GM12878 (cell line): ENCODE data around the gene RCN1. TPM values are rescaled to one million over a fixed set of nuclear protein-coding genes. Genes with fewer than 3 reads are reported as not detected.

Experiments used
- ATAC-seq: fragments of 200-7000 bp; cut with Tn5 transposase; 3 replicates; pipeline ENCODE4 v1.9.1; 2020; ENCODE audit warnings: mild to moderate bottlenecking, moderate library complexity
- BruUV-seq: library from RNA; stranded (reverse); fragments of 400-500 nt; replicated peaks from 2 replicates; lab custom pipeline; 2021; lab: Mats Ljungman, UMichigan
- CTCF ChIA-PET: fragments of 300-600 bp; sonication (Branson Sonifier 250); formaldehyde crosslinking; extraction: SDS; loops from one replicate; lab custom pipeline; 2021; ENCODE audit warnings: inconsistent platforms; lab: Yijun Ruan, JAX
- POLR2A ChIA-PET: fragments of 350-600 bp; formaldehyde crosslinking; extraction: SDS; loops from one replicate; lab custom pipeline; 2021; ENCODE audit warnings: inconsistent platforms; lab: Charles Lee
- RAD21 ChIA-PET: fragments of 300-600 bp; sonication (Branson Sonifier 250); formaldehyde crosslinking; loops from one replicate; lab custom pipeline; 2023; ENCODE audit warnings: antibody characterized with exemption; ENCODE audit not compliant: unreplicated experiment; lab: Charles Lee
- SMC1A ChIA-PET: fragments of 300-600 bp; sonication (Branson Sonifier 250); formaldehyde crosslinking; loops from one replicate; lab custom pipeline; 2023; ENCODE audit not compliant: unreplicated experiment, uncharacterized antibody; lab: Charles Lee
- DNase-seq: peaks from one replicate; pipeline ENCODE4 v3.0.0-alpha.2; 2011; ENCODE audit warnings: low read depth, low spot score
- FAIRE-seq: peaks from 3 replicates; lab custom pipeline; 2011; peaks lifted over from hg19 to GRCh38; lab: Jason Lieb, UNC
- H2AFZ ChIP-seq: 2 replicates; pipeline ENCODE4 v1.6.0; 2011; ENCODE audit warnings: low read depth, low read length, control low read depth; ENCODE audit not compliant: control insufficient read depth
- H3K27ac ChIP-seq: 2 replicates; pipeline ENCODE4 v1.5.1; 2011; ENCODE audit warnings: control low read depth; ENCODE audit not compliant: control insufficient read depth, insufficient read depth
- H3K27me3 ChIP-seq, 2 experiments: replicated peaks in 1 of 2; 2 replicates each; pipeline versions ENCODE4 v1.6.0 to v1.6.1; 2011; ENCODE audit warnings: low read length in 1 of 2; ENCODE audit not compliant: control insufficient read depth in 2 of 2, insufficient read depth in 2 of 2
- H3K36me3 ChIP-seq, 2 experiments: 2 replicates each; pipeline ENCODE4 v1.5.1; 2011; ENCODE audit warnings: low read length in 1 of 2; ENCODE audit not compliant: control insufficient read depth in 2 of 2, insufficient read depth in 2 of 2
- H3K4me1 ChIP-seq: 2 replicates; pipeline ENCODE4 v1.6.1; 2011; ENCODE audit warnings: mild to moderate bottlenecking, low read length, moderate library complexity, mixed read lengths; ENCODE audit not compliant: control insufficient read depth, insufficient read depth
- H3K4me2 ChIP-seq: 2 replicates; pipeline ENCODE4 v1.6.0; 2011; ENCODE audit warnings: control low read depth; ENCODE audit not compliant: control insufficient read depth, insufficient read depth
- H3K4me3 ChIP-seq: fragments of 200-600 bp; sonication (generic); 2 replicates; pipeline ENCODE4 v1.5.1; 2016
- H3K79me2 ChIP-seq: 2 replicates; pipeline ENCODE4 v1.6.0; 2011; ENCODE audit warnings: low read length; ENCODE audit not compliant: control insufficient read depth, insufficient read depth
- H3K9ac ChIP-seq: 2 replicates; pipeline ENCODE4 v1.8.0; 2011; ENCODE audit warnings: low read length, control low read depth, mixed read lengths; ENCODE audit not compliant: control insufficient read depth, insufficient read depth
- H3K9me3 ChIP-seq: replicated peaks from 3 replicates; pipeline ENCODE4 v1.5.1; 2011; ENCODE audit warnings: mild to moderate bottlenecking, low read length; ENCODE audit not compliant: control insufficient read depth, insufficient read depth
- H4K20me1 ChIP-seq: 2 replicates; pipeline ENCODE4 v1.6.0; 2011; ENCODE audit not compliant: control insufficient read depth, insufficient read depth
- CBX3 ChIP-seq: fragments of 200-600 bp; sonication (generic); IDR thresholded peaks from 2 replicates; pipeline ENCODE4 v1.6.1; 2016; ENCODE audit warnings: low read depth, borderline replicate concordance
- EED ChIP-seq: sonication (generic); IDR thresholded peaks from 2 replicates; pipeline ENCODE4 v1.6.1; 2016; ENCODE audit warnings: antibody characterized with exemption, low read depth
- EGR1 ChIP-seq, 2 experiments: IDR thresholded peaks; 1 replicate in 1 of 2; 2 replicates in 1 of 2; pipeline ENCODE4 v1.6.1; 2011 to 2012; ENCODE audit warnings: low read depth in 2 of 2, low read length in 2 of 2, borderline replicate concordance in 1 of 2, mild to moderate bottlenecking in 1 of 2, moderate library complexity in 1 of 2
- EP300 ChIP-seq, 2 experiments: fragments of 150-350 bp in 1 of 2; IDR thresholded peaks; 2 replicates each; pipeline ENCODE4 v1.6.1; 2011 to 2012; ENCODE audit warnings: low read depth in 2 of 2, low read length in 2 of 2, borderline replicate concordance in 1 of 2, improper control_type of control experiment in 1 of 2, inconsistent platforms in 1 of 2; ENCODE audit not compliant: control insufficient read depth in 1 of 2
- HDAC6 ChIP-seq: fragments of 200-600 bp; sonication (generic); IDR thresholded peaks from one replicate; pipeline ENCODE4 v1.8.0; 2017; ENCODE audit warnings: antibody characterized with exemption; ENCODE audit not compliant: unreplicated experiment
- NR2C2 ChIP-seq: IDR thresholded peaks from 2 replicates; pipeline ENCODE4 v1.6.1; 2011; ENCODE audit warnings: borderline replicate concordance, low read depth; ENCODE audit not compliant: control insufficient read depth, insufficient read length
- NR2F1 ChIP-seq: fragments of 450-650 bp; conservative IDR thresholded peaks from 2 replicates; pipeline ENCODE4 v1.6.1; 2017; ENCODE audit warnings: mild to moderate bottlenecking
- SREBF1 ChIP-seq: IDR thresholded peaks from 2 replicates; pipeline ENCODE4 v1.6.1; 2012; ENCODE audit warnings: mild to moderate bottlenecking, low read length
- SUPT20H ChIP-seq: IDR thresholded peaks from 2 replicates; pipeline ENCODE4 v1.6.1; 2011; ENCODE audit warnings: low read depth, mild to moderate bottlenecking, low read length, moderate library complexity, borderline replicate concordance; ENCODE audit not compliant: control insufficient read depth
- TCF12 ChIP-seq: IDR thresholded peaks from 2 replicates; pipeline ENCODE4 v1.6.1; 2011; ENCODE audit warnings: low read depth, mild to moderate bottlenecking, low read length
- TCF3 ChIP-seq: IDR thresholded peaks from 2 replicates; pipeline ENCODE4 v1.6.1; 2012; ENCODE audit warnings: low read depth, mild to moderate bottlenecking, low read length, borderline replicate concordance; ENCODE audit not compliant: insufficient read depth
- ZNF207 ChIP-seq: fragments of 450-650 bp; IDR thresholded peaks from 2 replicates; pipeline ENCODE4 v1.6.1; 2014; ENCODE audit warnings: antibody characterized with exemption, mild to moderate bottlenecking, borderline replicate concordance
- WGBS: methylation state at CpG from one replicate; pipeline ENCODE4 v1.1.6; 2016; ENCODE audit warnings: low lambda C conversion rate; ENCODE audit not compliant: insufficient replicate concordance, insufficient coverage; ENCODE audit errors: missing lambda C conversion rate; 5-methylcytosine and 5-hydroxymethylcytosine counted together
- in situ Hi-C: fragments of 300-500 bp; cut with MboI; formaldehyde crosslinking; loops from 9 replicates; pipeline ENCODE4 v1.14.3; 2018; ENCODE audit warnings: mixed read lengths
- intact Hi-C: fragments of 100-400 bp; cut with micrococcal nuclease; formaldehyde crosslinking; loops from one replicate; pipeline ENCODE4 v1.14.2; 2022; ENCODE audit not compliant: unreplicated experiment
- polyA plus RNA-seq, 11 experiments: library from polyadenylated mRNA; depleted of rRNA in 4 of 11; unstranded in 6 of 11; stranded (reverse) in 5 of 11; fragments of >200 nt; fragmentation: Nextera tagmentation in 4 of 11; fragmentation: Illumina TruSeq in 1 of 11; extraction: Ambion mirVana in 4 of 11; extraction: Trizol in 1 of 11; gene quantifications; 1 replicate in 1 of 11; 2 replicates in 10 of 11; pipeline versions ENCODE4 v1.2.1 to v1.2.3, GENCODE V29; 2011 to 2016; ENCODE audit warnings: inconsistent platforms in 2 of 11, missing spikeins in 2 of 11, low read depth in 1 of 11
- total RNA-seq, 4 experiments: library from RNA; depleted of rRNA in 3 of 4; stranded (reverse); fragments of >200 nt in 3 of 4; fragmentation: Illumina TruSeq in 1 of 4; extraction: Trizol in 1 of 4; gene quantifications; 2 replicates each; pipeline versions ENCODE4 v1.2.1 to v1.2.3, GENCODE V29; 2013 to 2021
- TF ChIP-seq, protein P1 (sequence below): fragments of 450-650 bp; IDR thresholded peaks from 2 replicates; pipeline ENCODE4 v1.6.1; 2017; ENCODE audit warnings: mild to moderate bottlenecking
- TF ChIP-seq, protein P2 (sequence below): fragments of 450-650 bp; IDR thresholded peaks from 2 replicates; pipeline ENCODE4 v1.6.1; 2016; ENCODE audit warnings: mild to moderate bottlenecking, moderate library complexity, borderline replicate concordance
- TF ChIP-seq, protein P3 (sequence below): fragments of 150-350 bp; IDR thresholded peaks from 2 replicates; pipeline ENCODE4 v1.6.1; 2014; ENCODE audit warnings: mild to moderate bottlenecking, low read depth, low read length

Gene RCN1
- total and polyA plus RNA-seq, 10 of the 15 experiments (the other 5 are each of a cell fraction or from before 2014, with no cell fraction given), result 17.6 to 76.7 (median 56.4) TPM

DNA sequence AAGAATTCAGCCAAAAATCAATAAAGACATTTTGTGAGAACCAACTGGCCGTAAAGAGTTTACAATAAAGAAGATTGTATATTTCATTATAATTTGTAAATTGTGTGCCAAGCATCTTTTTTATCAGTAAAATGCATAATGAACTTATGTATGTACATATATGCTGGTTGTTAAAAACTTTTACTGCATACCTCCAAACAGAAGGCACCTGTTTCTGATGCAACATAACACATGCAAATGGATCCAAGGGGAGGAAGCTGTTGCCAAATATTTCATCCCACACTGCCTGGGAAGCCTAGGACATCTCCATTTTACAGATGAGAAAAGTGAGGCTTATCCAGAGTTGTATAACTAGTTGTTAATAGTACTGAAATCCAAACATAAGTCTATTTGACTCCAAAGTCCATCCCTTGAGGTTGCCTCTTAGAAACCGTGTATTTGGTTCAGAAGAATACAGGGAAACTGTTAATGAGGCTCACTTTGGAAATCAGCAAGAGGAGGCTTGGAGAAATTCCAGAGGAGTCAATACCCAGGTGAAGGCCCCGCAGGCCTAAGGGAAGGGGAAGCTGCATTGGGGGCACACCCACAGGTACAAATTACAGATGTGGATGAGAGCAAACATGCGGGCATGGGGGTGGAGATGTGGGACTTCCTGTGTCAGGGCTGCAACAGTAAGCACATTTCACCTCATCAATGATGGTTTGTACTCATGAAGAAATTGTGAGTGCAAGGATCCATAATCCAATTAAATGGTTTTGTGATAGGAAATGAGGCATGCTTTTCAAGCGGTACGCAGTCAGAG is 51.1 kb downstream of the RCN1 start:
- POLR2A ChIA-PET, result no interaction called here
- Histone ChIP-seq H3K36me3 (no peaks in the 10 kb centered on the region), H3K9ac (no peak overlapping the region), H3K27ac (no peak overlapping the region), H2AFZ (no peak overlapping the region), H3K4me1 (no peaks in the 10 kb centered on the region), H3K4me3 (no peak overlapping the region), H3K27me3 (no peaks in the 10 kb centered on the region), H3K4me2 (no peak overlapping the region), H3K9me3 (peaks cover 2% of the 10 kb centered on the region; the same call in 1 of the 3 replicates), H4K20me1 (no peaks in the 10 kb centered on the region), H3K79me2 (no peaks in the 10 kb centered on the region)
- WGBS, result 56% methylated on average over 6 of the region's 6 CpGs
- RAD21 ChIA-PET, result no interaction called here
- intact Hi-C loops (no loop called here), in situ Hi-C loops (no loop called here)
- CTCF ChIA-PET, result interaction anchor here (0.9 kb wide), 1 partner anchor 14 kb away, joined by 3 read pairs; no protein-coding TSS in a partner anchor
- no TSS peak for BruUV-seq
- SMC1A ChIA-PET, result interaction anchor here (1.0 kb wide), 1 partner anchor 36 kb away, joined by 3 read pairs; no protein-coding TSS in a partner anchor
- no peak for ATAC-seq
- no peak for DNase-seq
- FAIRE-seq, result no peak
- TF ChIP-seq EP300 (IDR thresholded peaks at IDR 0.05; ENCODE audit: borderline replicate concordance in 1 of 2, control insufficient read depth in 1 of 2, low read depth in 2 of 2, low read length in 2 of 2), result no peak
- TF ChIP-seq ZNF207, result no peak
- TF ChIP-seq, protein P1, sequence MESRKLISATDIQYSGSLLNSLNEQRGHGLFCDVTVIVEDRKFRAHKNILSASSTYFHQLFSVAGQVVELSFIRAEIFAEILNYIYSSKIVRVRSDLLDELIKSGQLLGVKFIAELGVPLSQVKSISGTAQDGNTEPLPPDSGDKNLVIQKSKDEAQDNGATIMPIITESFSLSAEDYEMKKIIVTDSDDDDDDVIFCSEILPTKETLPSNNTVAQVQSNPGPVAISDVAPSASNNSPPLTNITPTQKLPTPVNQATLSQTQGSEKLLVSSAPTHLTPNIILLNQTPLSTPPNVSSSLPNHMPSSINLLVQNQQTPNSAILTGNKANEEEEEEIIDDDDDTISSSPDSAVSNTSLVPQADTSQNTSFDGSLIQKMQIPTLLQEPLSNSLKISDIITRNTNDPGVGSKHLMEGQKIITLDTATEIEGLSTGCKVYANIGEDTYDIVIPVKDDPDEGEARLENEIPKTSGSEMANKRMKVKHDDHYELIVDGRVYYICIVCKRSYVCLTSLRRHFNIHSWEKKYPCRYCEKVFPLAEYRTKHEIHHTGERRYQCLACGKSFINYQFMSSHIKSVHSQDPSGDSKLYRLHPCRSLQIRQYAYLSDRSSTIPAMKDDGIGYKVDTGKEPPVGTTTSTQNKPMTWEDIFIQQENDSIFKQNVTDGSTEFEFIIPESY, result no peak
- TF ChIP-seq HDAC6, result no peak
- no peak for TF ChIP-seq TCF3
- TF ChIP-seq SREBF1, result no peak
- TF ChIP-seq, protein P2, sequence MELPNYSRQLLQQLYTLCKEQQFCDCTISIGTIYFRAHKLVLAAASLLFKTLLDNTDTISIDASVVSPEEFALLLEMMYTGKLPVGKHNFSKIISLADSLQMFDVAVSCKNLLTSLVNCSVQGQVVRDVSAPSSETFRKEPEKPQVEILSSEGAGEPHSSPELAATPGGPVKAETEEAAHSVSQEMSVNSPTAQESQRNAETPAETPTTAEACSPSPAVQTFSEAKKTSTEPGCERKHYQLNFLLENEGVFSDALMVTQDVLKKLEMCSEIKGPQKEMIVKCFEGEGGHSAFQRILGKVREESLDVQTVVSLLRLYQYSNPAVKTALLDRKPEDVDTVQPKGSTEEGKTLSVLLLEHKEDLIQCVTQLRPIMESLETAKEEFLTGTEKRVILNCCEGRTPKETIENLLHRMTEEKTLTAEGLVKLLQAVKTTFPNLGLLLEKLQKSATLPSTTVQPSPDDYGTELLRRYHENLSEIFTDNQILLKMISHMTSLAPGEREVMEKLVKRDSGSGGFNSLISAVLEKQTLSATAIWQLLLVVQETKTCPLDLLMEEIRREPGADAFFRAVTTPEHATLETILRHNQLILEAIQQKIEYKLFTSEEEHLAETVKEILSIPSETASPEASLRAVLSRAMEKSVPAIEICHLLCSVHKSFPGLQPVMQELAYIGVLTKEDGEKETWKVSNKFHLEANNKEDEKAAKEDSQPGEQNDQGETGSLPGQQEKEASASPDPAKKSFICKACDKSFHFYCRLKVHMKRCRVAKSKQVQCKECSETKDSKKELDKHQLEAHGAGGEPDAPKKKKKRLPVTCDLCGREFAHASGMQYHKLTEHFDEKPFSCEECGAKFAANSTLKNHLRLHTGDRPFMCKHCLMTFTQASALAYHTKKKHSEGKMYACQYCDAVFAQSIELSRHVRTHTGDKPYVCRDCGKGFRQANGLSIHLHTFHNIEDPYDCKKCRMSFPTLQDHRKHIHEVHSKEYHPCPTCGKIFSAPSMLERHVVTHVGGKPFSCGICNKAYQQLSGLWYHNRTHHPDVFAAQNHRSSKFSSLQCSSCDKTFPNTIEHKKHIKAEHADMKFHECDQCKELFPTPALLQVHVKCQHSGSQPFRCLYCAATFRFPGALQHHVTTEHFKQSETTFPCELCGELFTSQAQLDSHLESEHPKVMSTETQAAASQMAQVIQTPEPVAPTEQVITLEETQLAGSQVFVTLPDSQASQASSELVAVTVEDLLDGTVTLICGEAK, result no peak
- TF ChIP-seq, protein P3, sequence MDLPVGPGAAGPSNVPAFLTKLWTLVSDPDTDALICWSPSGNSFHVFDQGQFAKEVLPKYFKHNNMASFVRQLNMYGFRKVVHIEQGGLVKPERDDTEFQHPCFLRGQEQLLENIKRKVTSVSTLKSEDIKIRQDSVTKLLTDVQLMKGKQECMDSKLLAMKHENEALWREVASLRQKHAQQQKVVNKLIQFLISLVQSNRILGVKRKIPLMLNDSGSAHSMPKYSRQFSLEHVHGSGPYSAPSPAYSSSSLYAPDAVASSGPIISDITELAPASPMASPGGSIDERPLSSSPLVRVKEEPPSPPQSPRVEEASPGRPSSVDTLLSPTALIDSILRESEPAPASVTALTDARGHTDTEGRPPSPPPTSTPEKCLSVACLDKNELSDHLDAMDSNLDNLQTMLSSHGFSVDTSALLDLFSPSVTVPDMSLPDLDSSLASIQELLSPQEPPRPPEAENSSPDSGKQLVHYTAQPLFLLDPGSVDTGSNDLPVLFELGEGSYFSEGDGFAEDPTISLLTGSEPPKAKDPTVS, result no peak
- TF ChIP-seq NR2F1, result no peak
- no peak for TF ChIP-seq SUPT20H
- no peak for TF ChIP-seq NR2C2
- no peak for TF ChIP-seq EED
- no peak for TF ChIP-seq CBX3
- no peak for TF ChIP-seq TCF12
- no peak for TF ChIP-seq EGR1 (IDR thresholded peaks at IDR 0.05; ENCODE audit: borderline replicate concordance in 1 of 2, low read depth in 2 of 2, low read length in 2 of 2)
